GM18873 (cell line): ENCODE data around the gene IRF2.
"Not testable (repeated sequence)": the region's sequence is repeated elsewhere in the genome, so short reads cannot be mapped to it uniquely, and the experiment has no call there.

Experiments used
- ATAC-seq: cut with Tn5 transposase; IDR thresholded peaks from one replicate; pipeline ENCODE4 v1.9.1; 2021; ENCODE audit warnings: mild to moderate bottlenecking, moderate library complexity, moderate number of reproducible peaks; ENCODE audit not compliant: unreplicated experiment, low FRiP score

The IRF2 gene

GRCh38 chr4:184395451-184395917, 78.9 kb downstream of the IRF2 start:
- no peak for ATAC-seq

DNA sequence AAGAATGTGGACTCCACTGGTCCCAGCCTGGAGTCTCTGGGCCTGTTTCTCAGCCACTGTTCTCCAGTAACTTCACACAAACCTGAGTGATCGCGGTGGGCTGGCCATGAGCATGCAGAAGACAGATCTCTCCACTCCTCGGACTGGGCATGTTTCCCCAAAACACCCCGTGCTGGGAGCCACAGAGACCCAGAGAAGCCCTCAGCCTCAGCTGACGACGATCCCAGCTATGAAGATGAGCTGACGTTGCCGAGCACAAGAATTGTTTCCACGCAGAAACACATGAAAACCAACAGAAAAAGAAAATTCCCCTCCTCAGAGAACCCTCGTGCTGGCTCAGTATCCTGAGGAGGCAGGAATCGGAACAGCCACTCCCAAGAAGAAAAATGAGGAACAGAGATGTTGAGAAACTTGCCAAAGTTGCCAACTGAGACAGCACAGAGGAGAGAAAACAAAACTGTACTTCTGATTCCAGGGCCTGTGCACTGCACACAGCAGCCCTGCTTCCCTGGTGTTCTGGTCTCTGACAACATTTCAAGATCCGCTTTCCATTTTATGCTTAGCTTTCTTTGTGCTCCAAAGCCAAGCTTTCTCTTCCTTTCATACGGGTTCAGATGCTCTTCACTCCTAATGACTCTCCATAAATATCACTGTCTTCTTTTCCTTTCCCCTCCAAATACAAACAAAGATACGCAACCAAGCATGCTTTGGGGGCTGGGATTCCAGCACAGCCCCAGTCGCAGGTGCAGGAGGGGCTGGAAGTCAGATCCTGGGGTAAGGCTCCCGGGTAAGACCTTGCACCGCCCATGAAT, 81.4 kb downstream of the IRF2 start:
- ATAC-seq: no peak

GRCh38 chr4:184392316-184392715, 82.0 kb downstream of the IRF2 start:
- no peak for ATAC-seq

GRCh38 chr4:184389978-184390900, 84.1 kb downstream of the IRF2 start:
- ATAC-seq: no peak

DNA sequence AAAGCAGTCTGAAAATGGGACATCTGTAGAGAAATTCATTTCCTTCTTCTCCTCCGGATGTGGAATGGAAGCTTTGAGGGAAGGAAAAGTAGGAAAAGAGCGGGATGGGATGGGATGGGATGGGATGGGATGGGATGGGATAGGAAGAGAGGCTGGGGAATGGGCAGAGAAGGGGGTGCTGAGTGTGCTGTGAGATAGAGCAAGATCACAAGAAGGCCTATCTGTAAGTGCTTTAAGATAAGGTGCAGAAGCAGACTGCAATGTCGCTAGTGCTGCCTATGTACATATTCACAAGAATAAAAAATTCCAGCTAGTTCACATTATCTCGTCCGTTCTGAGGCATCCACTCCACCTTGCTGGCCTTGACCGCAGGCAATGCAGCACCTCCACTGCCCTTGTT, 86.2 kb downstream of the IRF2 start:
- ATAC-seq: no peak

- ATAC-seq: no peak
Observed at GRCh38 chr4:184387351-184387750, 87.0 kb downstream of the IRF2 start.

DNA sequence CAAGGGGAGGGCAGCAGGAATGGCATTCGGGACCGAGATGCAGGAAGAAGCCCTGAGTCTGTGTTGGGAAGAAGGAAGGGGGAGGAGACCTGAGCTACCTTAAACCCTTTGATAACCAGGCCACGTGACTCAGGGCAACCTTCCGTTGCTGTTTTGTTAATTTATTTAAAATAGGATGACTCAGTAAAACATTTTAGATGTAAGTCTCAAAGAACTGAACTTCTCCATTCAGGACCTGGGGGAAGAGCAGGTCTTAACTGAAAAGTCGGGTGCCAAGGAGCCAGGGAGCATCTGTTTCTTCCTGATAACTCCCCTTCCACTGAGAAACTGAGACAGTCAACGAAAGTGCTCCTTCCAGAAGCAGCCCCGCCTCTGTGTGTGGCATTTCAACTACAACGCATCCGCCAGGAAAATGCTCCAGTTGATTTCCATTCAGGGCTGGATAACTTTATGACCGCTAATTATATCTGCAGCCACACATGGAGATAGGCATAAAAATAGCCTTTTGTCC, 88.0 kb downstream of the IRF2 start:
- ATAC-seq: no peak

DNA sequence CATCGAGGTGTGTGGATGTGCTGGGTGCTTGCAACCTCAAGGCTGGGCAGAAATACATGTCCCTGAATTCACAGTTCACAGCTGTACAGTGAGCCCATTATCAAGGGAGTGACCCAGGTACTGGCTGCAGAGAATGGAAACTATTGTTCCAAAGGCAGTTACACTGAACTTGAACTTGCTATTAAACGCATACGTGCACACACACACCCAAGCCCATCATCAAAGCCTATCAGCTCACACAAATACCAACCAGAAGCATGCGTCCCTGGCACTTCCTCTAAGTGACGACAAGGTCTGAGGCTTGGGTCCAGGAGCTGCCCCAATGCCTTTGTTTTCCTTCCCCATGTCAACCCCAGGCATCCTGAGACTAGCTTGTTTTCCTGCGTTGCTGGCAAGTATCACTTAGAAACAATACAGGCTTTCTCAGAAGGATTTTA, 88.6 kb downstream of the IRF2 start:
- ATAC-seq: no peak

DNA sequence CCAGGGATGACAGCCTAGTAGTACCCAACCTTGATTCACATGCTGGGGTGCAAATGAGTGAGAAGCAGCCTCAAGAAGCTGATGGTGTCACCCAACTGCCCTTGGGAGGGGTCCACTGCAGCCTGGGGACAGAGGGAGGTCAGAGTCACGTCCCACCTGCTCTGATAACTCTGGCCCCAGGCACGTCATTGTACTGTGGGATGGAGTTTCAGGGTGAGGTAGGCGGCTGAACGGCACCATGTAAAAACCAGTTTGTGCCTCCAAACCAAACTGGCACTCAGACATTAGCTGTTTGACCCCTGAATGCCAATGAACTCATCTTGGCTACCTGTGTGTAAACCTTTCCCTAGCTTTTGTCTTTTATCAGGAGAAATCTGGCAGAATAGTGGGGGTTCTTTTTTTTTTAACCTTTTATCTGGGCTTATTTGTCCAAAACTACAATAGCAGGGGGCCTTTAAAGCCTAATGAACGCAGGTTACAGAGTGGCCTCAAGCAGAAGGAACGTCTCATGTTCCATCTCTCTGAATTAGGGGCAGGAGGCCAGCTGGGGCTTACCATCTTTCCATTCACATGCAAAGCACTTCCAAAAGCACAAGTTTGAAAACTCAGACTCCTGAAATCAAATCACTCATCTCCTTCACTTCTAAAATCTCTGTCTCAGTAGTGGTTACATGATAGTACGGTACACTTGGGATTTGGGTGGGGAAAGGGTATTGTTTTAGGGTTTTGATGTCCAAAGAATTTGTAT, 89.4 kb downstream of the IRF2 start:
- peak; percentile 7 for ATAC-seq

DNA sequence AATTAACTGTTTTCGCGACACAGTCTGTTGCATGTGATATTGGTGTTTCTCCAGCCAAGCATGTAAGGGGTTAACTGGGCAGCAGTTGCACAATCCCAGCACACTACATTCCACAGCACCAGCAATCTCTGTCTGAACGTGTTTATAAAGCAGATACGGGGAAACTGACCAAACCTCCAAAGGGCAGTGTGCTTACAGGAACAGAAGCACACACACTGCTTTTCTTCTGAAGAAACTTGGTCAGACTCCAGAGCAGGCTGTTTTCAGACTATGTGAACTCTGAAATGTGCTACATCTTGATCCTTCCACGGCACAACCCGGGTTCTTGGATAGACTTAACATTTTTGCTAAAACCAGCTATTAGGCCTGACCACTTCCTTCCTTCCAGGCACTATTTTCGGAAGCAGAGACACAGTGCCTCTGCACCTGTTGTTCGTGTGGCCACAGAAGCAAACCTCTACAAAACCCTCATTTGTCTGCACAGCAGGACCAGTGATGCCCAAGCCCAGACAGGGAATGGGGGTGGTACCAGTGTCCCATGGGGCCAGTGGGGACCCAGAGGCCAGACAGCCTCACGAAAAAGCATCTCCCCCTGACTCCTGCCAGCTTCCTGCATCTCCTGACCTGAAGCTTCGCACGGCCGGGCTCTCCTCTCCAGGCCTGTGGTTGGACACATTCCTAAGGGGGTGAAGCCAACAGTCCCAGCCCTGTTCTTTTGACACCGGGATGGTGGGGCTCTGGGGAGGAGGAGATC, 90.1 kb downstream of the IRF2 start:
- peak; percentile 83 for ATAC-seq

- ATAC-seq: no peak
Observed at GRCh38 chr4:184383497-184384055, 90.8 kb downstream of the IRF2 start.

DNA sequence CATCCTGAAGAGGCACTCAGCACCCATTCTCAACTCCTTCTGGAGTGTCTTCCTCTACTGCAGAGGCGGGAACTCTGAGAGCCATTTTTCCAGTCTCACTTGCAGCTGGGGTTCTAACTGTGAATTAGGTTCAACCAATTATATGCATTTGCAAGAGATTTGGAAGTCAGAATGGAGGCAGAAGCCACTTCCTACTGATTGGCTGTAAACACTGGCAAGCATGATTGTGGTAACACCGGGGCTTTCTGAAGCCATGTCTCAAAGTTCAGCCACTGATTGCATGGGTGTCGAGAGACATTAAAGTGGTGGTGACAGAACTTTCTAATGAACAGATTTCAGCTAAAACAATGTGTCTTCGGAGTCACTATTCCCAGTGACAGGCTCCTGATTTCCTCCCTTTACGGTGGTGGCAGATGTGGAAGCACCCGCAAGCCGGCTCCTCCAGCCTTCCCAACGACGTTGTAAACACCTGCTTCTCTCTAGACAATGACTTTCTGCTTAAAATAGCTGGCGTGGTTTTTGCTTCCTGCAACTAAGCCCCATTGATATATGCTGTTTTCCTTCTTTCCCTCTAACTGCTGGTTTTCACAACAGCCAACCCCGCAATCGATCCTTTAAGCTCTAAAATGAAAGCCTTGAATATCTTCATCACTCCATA, 92.0 kb downstream of the IRF2 start:
- ATAC-seq: no peak

GRCh38 chr4:184380707-184381106, 93.6 kb downstream of the IRF2 start:
- ATAC-seq: no peak

DNA sequence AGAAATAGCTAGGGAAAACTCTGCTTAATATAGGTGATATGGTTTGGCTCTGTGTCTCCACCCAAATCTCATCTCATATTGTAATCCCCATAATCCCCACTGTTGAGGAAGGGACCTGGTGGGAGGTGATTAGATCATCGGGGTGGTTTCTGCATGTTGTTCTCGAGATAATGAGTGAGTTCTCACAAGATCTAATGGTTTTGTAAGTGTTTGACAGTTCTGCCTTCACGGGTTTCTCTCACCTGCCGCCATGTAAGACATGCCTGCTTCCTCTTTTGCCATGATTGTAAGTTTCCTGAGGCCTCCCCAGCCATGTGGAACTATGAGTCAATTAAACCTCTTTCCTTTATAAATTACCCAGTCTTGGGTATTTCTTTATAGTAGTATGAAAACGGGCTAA, 94.1 kb downstream of the IRF2 start:
- not testable (repeated sequence) for ATAC-seq

- no peak for ATAC-seq
Observed at GRCh38 chr4:184376923-184377322, 97.4 kb downstream of the IRF2 start.

DNA sequence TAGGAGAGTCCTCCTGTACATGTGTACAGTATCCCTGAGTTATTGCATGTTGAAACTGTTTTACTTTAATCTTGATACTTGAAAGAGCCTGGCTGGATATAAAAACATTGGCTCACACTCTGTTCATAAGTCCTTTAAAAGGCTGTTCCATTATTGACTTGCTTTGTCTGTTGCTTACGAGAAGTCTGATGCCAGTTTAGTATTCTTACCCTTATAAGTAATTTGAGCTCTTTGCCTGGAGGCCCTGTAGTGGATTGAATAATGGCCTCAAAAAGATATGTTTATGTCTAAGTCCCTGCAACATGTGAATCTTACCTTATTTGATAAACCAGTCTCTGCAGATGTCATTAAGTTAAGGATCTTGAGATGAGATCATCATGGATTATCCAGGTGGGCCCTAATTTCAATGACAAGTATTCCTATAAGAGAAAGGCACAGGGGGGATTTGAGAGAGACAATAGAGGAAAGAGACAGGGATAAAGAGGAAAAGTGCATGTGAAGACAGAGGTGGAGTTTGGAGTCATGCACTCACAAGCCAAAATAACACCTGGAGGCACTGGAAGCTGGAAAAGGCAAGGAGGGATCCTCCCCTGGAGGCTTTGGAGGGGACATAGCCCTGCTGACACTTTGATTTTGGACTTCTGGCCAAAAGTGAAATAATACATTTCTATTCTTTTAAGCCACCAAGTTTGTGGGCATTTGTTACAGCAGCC, 98.1 kb downstream of the IRF2 start:
- no peak for ATAC-seq

GRCh38 chr4:184375623-184376022, 98.7 kb downstream of the IRF2 start:
- not testable (repeated sequence) for ATAC-seq

- ATAC-seq: no peak
Observed at GRCh38 chr4:184375027-184375426, 99.3 kb downstream of the IRF2 start.
